CD14-positive monocyte (primary cell): ENCODE data around the gene EPHA3. TPM values are rescaled to one million over a fixed set of nuclear protein-coding genes. Genes with fewer than 3 reads are reported as not detected.

ENCODE experiments used
- DNase-seq, 3 donors: peaks; one replicate each; pipeline ENCODE4 v3.0.0-alpha.2; 2011 to 2022
- H2AFZ ChIP-seq: 2 replicates; pipeline ENCODE4 v1.6.0; 2012; ENCODE audit warnings: mild to moderate bottlenecking, low read depth, low read length, inconsistent platforms; ENCODE audit not compliant: insufficient read depth, poor library complexity, severe bottlenecking
- H3K27ac ChIP-seq, 2 donors: 1 replicate in 1 of 2; 2 replicates in 1 of 2; pipeline ENCODE4 v1.5.1; 2012 to 2013; ENCODE audit warnings: low read length in 2 of 2, control low read depth in 1 of 2, inconsistent platforms in 1 of 2, low read depth in 1 of 2, mild to moderate bottlenecking in 1 of 2
- H3K27me3 ChIP-seq, 2 donors: one replicate each; pipeline versions ENCODE4 v1.6.0 to v1.6.1; 2011 to 2013; ENCODE audit warnings: low read length in 2 of 2; ENCODE audit not compliant: control insufficient read depth in 2 of 2, insufficient read depth in 2 of 2
- H3K36me3 ChIP-seq, 2 donors: replicated peaks in 1 of 2; 1 replicate in 1 of 2; 2 replicates in 1 of 2; pipeline versions ENCODE4 v1.5.1 to v1.6.1; 2012 to 2013; ENCODE audit warnings: low read length in 2 of 2, control low read depth in 1 of 2, inconsistent platforms in 1 of 2, mild to moderate bottlenecking in 1 of 2; ENCODE audit not compliant: insufficient read depth in 2 of 2, control insufficient read depth in 1 of 2
- H3K4me1 ChIP-seq, 2 donors: 1 replicate in 1 of 2; 2 replicates in 1 of 2; pipeline versions ENCODE4 v1.5.1 to v1.6.1; 2012 to 2013; ENCODE audit warnings: low read length in 2 of 2, control low read depth in 1 of 2, inconsistent platforms in 1 of 2, mild to moderate bottlenecking in 1 of 2, moderate library complexity in 1 of 2; ENCODE audit not compliant: insufficient read depth in 2 of 2, control insufficient read depth in 1 of 2
- H3K4me2 ChIP-seq: replicated peaks from 2 replicates; pipeline ENCODE3; 2012; ENCODE audit warnings: low read length, moderate library complexity, mild to moderate bottlenecking; ENCODE audit not compliant: poor library complexity, severe bottlenecking; ENCODE audit errors: extremely low read depth
- H3K4me3 ChIP-seq, 3 experiments: fragments of 200-600 bp in 1 of 3; sonication (generic) in 1 of 3; replicated peaks in 1 of 3; 1 replicate in 2 of 3; 2 replicates in 1 of 3; pipeline ENCODE4 v1.5.1; 2011 to 2013; ENCODE audit warnings: low read length in 3 of 3, mild to moderate bottlenecking in 3 of 3, control low read depth in 2 of 3, low read depth in 2 of 3, inconsistent platforms in 1 of 3, moderate library complexity in 1 of 3
- H3K79me2 ChIP-seq: 2 replicates; pipeline ENCODE4 v1.6.0; 2012; ENCODE audit warnings: mild to moderate bottlenecking, control low read depth, inconsistent platforms, low read length, moderate library complexity; ENCODE audit not compliant: insufficient read depth
- H3K9ac ChIP-seq: 2 replicates; pipeline ENCODE4 v1.6.0; 2017; ENCODE audit warnings: low read length, mild to moderate bottlenecking; ENCODE audit not compliant: insufficient read depth, poor library complexity, severe bottlenecking
- H3K9me3 ChIP-seq, 2 donors: replicated peaks in 1 of 2; 1 replicate in 1 of 2; 2 replicates in 1 of 2; pipeline versions ENCODE4 v1.5.1 to v1.6.1; 2012 to 2013; ENCODE audit warnings: low read length in 2 of 2, control low read depth in 1 of 2; ENCODE audit not compliant: control insufficient read depth in 1 of 2, insufficient read depth in 1 of 2
- H4K20me1 ChIP-seq: 2 replicates; pipeline ENCODE4 v1.6.0; 2012; ENCODE audit warnings: mild to moderate bottlenecking, low read length, control low read depth, moderate library complexity; ENCODE audit not compliant: insufficient read depth
- H3K27ac Mint-ChIP-seq, 7 donors: one replicate each; pipeline ENCODE4 v1.8.0; 2020; ENCODE audit warnings: mild to moderate bottlenecking in 7 of 7, mixed read lengths in 7 of 7, moderate library complexity in 6 of 7, inconsistent platforms in 2 of 7
- H3K27me3 Mint-ChIP-seq, 3 donors: one replicate each; pipeline ENCODE4 v1.8.0; 2021 to 2022; ENCODE audit warnings: low read depth in 3 of 3, mild to moderate bottlenecking in 3 of 3, mixed read lengths in 3 of 3, moderate library complexity in 3 of 3, inconsistent platforms in 1 of 3
- H3K36me3 Mint-ChIP-seq, 2 donors: one replicate each; pipeline ENCODE4 v1.8.0; 2020; ENCODE audit warnings: mixed read lengths in 2 of 2, inconsistent platforms in 1 of 2, mild to moderate bottlenecking in 1 of 2
- H3K4me1 Mint-ChIP-seq: one replicate; pipeline ENCODE4 v1.8.0; 2020; ENCODE audit warnings: mild to moderate bottlenecking, mixed read lengths
- H3K4me3 Mint-ChIP-seq, 2 donors: one replicate each; pipeline ENCODE4 v1.8.0; 2020; ENCODE audit warnings: mild to moderate bottlenecking in 2 of 2, mixed read lengths in 2 of 2, moderate library complexity in 1 of 2
- H3K9me3 Mint-ChIP-seq, 7 donors: one replicate each; pipeline ENCODE4 v1.8.0; 2020 to 2022; ENCODE audit warnings: mixed read lengths in 7 of 7, mild to moderate bottlenecking in 6 of 7, moderate library complexity in 6 of 7, inconsistent platforms in 2 of 7
- CTCF ChIP-seq: fragments of 200-600 bp; IDR thresholded peaks from one replicate; pipeline ENCODE4 v1.8.0; 2022; ENCODE audit warnings: antibody characterized with exemption, mild to moderate bottlenecking
- WGBS: methylation state at CpG from one replicate; pipeline ENCODE4 v1.1.5; 2013; ENCODE audit warnings: missing lambda C conversion rate; ENCODE audit not compliant: insufficient coverage; 5-methylcytosine and 5-hydroxymethylcytosine counted together
- intact Hi-C, 2 donors: fragments of 100-400 bp; cut with micrococcal nuclease; formaldehyde crosslinking; loops; one replicate each; pipeline versions ENCODE4 v1.15.0 to v1.15.1; 2023
- polyA plus RNA-seq, 3 donors: library from polyadenylated mRNA; depleted of rRNA in 1 of 3; unstranded in 2 of 3; stranded (reverse) in 1 of 3; fragments of 300-500 nt in 2 of 3; fragments of >200 nt in 1 of 3; fragmentation: Illumina TruSeq in 2 of 3; gene quantifications; 1 replicate in 2 of 3; 2 replicates in 1 of 3; pipeline ENCODE4 v1.2.3, GENCODE V29; 2012 to 2021

The EPHA3 gene
- polyA plus RNA-seq, 3 donors = not detected

GRCh38 chr3:89440386-89440785 is 333.0 kb downstream of the EPHA3 start:
- WGBS = 90% methylated on average over 2 of the region's 4 CpGs
- H3K36me3 Mint-ChIP-seq = no peaks in the 10 kb centered on the region
- no peak overlapping the region for H3K27ac Mint-ChIP-seq
- no peak for TF ChIP-seq CTCF
- no peak overlapping the region for H3K4me2 ChIP-seq
- no peaks in the 10 kb centered on the region for H3K9me3 ChIP-seq
- DNase-seq = no peak
- H3K4me1 ChIP-seq = no peaks in the 10 kb centered on the region
- H3K36me3 ChIP-seq = no peaks in the 10 kb centered on the region
- H3K4me3 ChIP-seq = no peak overlapping the region
- no peaks in the 10 kb centered on the region for H3K79me2 ChIP-seq
- H3K9ac ChIP-seq = no peak overlapping the region
- H3K27ac ChIP-seq = no peak overlapping the region
- intact Hi-C loops = no loop called here
- no peaks in the 10 kb centered on the region for H3K27me3 Mint-ChIP-seq
- H4K20me1 ChIP-seq = no peaks in the 10 kb centered on the region
- H3K27me3 ChIP-seq = no peaks in the 10 kb centered on the region
- H3K4me3 Mint-ChIP-seq = no peak overlapping the region
- peaks cover 0 to 6% (median 0%) of the 10 kb centered on the region in 7 donors for H3K9me3 Mint-ChIP-seq
- H3K4me1 Mint-ChIP-seq = no peaks in the 10 kb centered on the region
- H2AFZ ChIP-seq = no peak overlapping the region

GRCh38 chr3:89441141-89441540 is 333.7 kb downstream of the EPHA3 start:
- Histone ChIP-seq H3K27ac (no peak overlapping the region), H3K27me3 (no peaks in the 10 kb centered on the region), H3K36me3 (no peaks in the 10 kb centered on the region), H4K20me1 (no peaks in the 10 kb centered on the region), H3K79me2 (no peaks in the 10 kb centered on the region), H3K4me2 (no peak overlapping the region), H3K9me3 (no peaks in the 10 kb centered on the region), H3K4me1 (no peaks in the 10 kb centered on the region), H3K9ac (no peak overlapping the region), H3K4me3 (no peak overlapping the region), H2AFZ (no peak overlapping the region)
- no peak for DNase-seq
- TF ChIP-seq CTCF = no peak
- Mint-ChIP-seq H3K27ac (no peak overlapping the region), H3K4me3 (no peak overlapping the region), H3K9me3 (peaks cover 0 to 6% (median 0%) of the 10 kb centered on the region in 7 donors), H3K4me1 (no peaks in the 10 kb centered on the region), H3K27me3 (no peaks in the 10 kb centered on the region), H3K36me3 (no peaks in the 10 kb centered on the region)
- intact Hi-C loops = no loop called here
